ENCODE results near the gene HDAC4. TPM values are rescaled to one million over a fixed set of nuclear protein-coding genes. Genes with fewer than 3 reads are reported as not detected.

Gene HDAC4
- total RNA-seq, 1 donor from 2014 or later: 76.6 TPM

- no peak overlapping the region for H3K4me3 ChIP-seq
- intact Hi-C loops (cut with DNase I): no loop called here
- peaks cover 29% of the 10 kb centered on the region for H3K4me1 ChIP-seq
- H3K27me3 ChIP-seq: no peaks in the 10 kb centered on the region
- H3K27ac ChIP-seq: no peak overlapping the region
- no peak for DNase-seq (ENCODE audit: extremely low spot score in 2 of 2)
- no peak for TF ChIP-seq CTCF (IDR thresholded peaks at IDR 0.05)
- no peak for TF ChIP-seq POLR2AphosphoS5 (IDR thresholded peaks at IDR 0.05; ENCODE audit: insufficient read depth in 1 of 2, low read depth in 1 of 2)
- TF ChIP-seq POLR2A (IDR thresholded peaks at IDR 0.05): no peak
- H3K36me3 ChIP-seq: no peaks in the 10 kb centered on the region
- H3K9me3 ChIP-seq: no peaks in the 10 kb centered on the region
Measured at GRCh38 chr2:239204136-239204875, 196.5 kb downstream of the HDAC4 start.

GRCh38 chr2:239203443-239204135, 197.2 kb downstream of the HDAC4 start:
- H3K9me3 ChIP-seq: no peaks in the 10 kb centered on the region
- intact Hi-C loops (cut with DNase I): no loop called here
- H3K4me1 ChIP-seq: peaks cover 32% of the 10 kb centered on the region
- no peaks in the 10 kb centered on the region for H3K27me3 ChIP-seq
- H3K36me3 ChIP-seq: no peaks in the 10 kb centered on the region
- H3K4me3 ChIP-seq: no peak overlapping the region
- H3K27ac ChIP-seq: no peak overlapping the region
- no peak for DNase-seq (ENCODE audit: extremely low spot score in 2 of 2)
- no peak for TF ChIP-seq POLR2AphosphoS5 (IDR thresholded peaks at IDR 0.05; ENCODE audit: insufficient read depth in 1 of 2, low read depth in 1 of 2)
- TF ChIP-seq POLR2A (IDR thresholded peaks at IDR 0.05): no peak
- no peak for TF ChIP-seq CTCF (IDR thresholded peaks at IDR 0.05)

- no peak overlapping the region for H3K4me3 ChIP-seq
- intact Hi-C loops (cut with DNase I): no loop called here
- no peak for DNase-seq (ENCODE audit: extremely low spot score in 2 of 2)
- TF ChIP-seq CTCF (IDR thresholded peaks at IDR 0.05) (no peak), POLR2A (IDR thresholded peaks at IDR 0.05) (no peak), POLR2AphosphoS5 (IDR thresholded peaks at IDR 0.05; ENCODE audit: insufficient read depth in 1 of 2, low read depth in 1 of 2) (no peak)
- no peak overlapping the region for H3K27ac ChIP-seq
- H3K36me3 ChIP-seq: peaks cover 0 to 5% of the 10 kb centered on the region in 2 donors
- H3K4me1 ChIP-seq: peaks cover 32% of the 10 kb centered on the region
- no peaks in the 10 kb centered on the region for H3K27me3 ChIP-seq
- no peaks in the 10 kb centered on the region for H3K9me3 ChIP-seq
Measured at GRCh38 chr2:239202836-239203235, 198.0 kb downstream of the HDAC4 start.

- DNase-seq (ENCODE audit: extremely low spot score in 2 of 2): no peak
- Histone ChIP-seq H3K27ac (no peak overlapping the region), H3K9me3 (no peaks in the 10 kb centered on the region), H3K4me3 (no peak overlapping the region), H3K36me3 (peaks cover 0 to 6% of the 10 kb centered on the region in 2 donors), H3K27me3 (no peaks in the 10 kb centered on the region), H3K4me1 (peaks cover 32% of the 10 kb centered on the region)
- intact Hi-C loops (cut with DNase I): no loop called here
- TF ChIP-seq POLR2A (IDR thresholded peaks at IDR 0.05) (no peak), CTCF (IDR thresholded peaks at IDR 0.05) (no peak), POLR2AphosphoS5 (IDR thresholded peaks at IDR 0.05; ENCODE audit: insufficient read depth in 1 of 2, low read depth in 1 of 2) (no peak)
Measured at GRCh38 chr2:239202343-239202742, 198.5 kb downstream of the HDAC4 start.

GRCh38 chr2:239201884-239202283, 198.9 kb downstream of the HDAC4 start:
- no peaks in the 10 kb centered on the region for H3K27me3 ChIP-seq
- no peaks in the 10 kb centered on the region for H3K9me3 ChIP-seq
- no peak overlapping the region for H3K27ac ChIP-seq
- H3K36me3 ChIP-seq: peaks cover 0 to 10% of the 10 kb centered on the region in 2 donors
- H3K4me3 ChIP-seq: no peak overlapping the region
- TF ChIP-seq POLR2A (IDR thresholded peaks at IDR 0.05) (no peak), POLR2AphosphoS5 (IDR thresholded peaks at IDR 0.05; ENCODE audit: insufficient read depth in 1 of 2, low read depth in 1 of 2) (no peak), CTCF (IDR thresholded peaks at IDR 0.05) (no peak)
- peaks cover 32% of the 10 kb centered on the region for H3K4me1 ChIP-seq
- intact Hi-C loops (cut with DNase I): no loop called here
- no peak for DNase-seq (ENCODE audit: extremely low spot score in 2 of 2)
